GM19467 (cell line): ENCODE results near the gene POLR1E.
"Not testable (repeated sequence)": the region's sequence is repeated elsewhere in the genome, so short reads cannot be mapped to it uniquely, and the experiment has no call there.

Experiments
- ATAC-seq: cut with Tn5 transposase; IDR thresholded peaks from one replicate; pipeline ENCODE4 v1.9.1; 2021; ENCODE audit warnings: mild to moderate bottlenecking, moderate library complexity; ENCODE audit not compliant: unreplicated experiment

The POLR1E gene

GRCh38 chr9:37464426-37465248 lies 21.1 kb upstream of the POLR1E start:
- peak; percentile 34 for ATAC-seq

DNA sequence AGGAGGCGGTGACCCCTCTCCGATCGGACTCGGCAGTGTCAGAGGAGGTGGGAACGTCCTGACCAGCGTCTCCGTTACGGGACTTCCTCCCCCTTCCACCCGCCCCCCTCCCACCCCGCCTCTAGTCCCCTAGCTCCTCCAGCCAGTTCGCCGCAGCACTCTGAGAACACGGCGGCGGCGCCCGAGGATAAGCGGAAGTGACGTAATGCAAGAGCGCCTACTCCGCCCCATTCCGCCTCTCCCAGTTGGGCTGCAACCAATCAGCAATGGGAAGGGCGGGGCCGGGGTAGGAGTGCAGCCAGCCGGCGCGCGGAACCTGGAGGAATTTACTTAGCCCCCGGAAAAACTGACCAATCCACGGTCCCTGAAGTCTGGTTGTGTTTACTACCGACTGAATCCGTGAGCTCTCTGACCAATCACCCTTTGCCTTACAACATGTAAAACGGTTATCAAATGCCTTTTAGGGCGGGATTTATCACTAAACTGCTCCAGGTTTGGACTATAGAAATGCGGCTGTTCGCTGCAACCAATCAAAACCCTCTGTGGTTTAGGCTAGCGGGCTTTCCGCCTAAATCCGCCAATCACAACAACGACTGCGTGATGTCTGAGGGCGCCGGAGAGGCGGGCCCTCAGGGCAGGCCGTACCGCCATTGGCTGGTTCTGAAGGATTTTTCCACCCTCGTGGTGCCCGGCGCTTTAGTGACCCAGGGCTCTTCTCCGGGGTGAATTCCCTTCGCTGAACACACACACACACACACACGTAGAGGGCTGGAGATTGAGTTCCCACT lies 20.3 kb upstream of the POLR1E start, which contains the start of gene ZBTB5:
ZBTB5 (minus strand) TSS at position 202 of the 788 bp plus-strand sequence. CDS start 22,899 bp downstream, outside the sequence.
- ATAC-seq = peak; percentile 76

- ATAC-seq = peak; percentile 6
These were observed 19.6 kb upstream of the POLR1E start for GRCh38 chr9:37466037-37466709.

DNA sequence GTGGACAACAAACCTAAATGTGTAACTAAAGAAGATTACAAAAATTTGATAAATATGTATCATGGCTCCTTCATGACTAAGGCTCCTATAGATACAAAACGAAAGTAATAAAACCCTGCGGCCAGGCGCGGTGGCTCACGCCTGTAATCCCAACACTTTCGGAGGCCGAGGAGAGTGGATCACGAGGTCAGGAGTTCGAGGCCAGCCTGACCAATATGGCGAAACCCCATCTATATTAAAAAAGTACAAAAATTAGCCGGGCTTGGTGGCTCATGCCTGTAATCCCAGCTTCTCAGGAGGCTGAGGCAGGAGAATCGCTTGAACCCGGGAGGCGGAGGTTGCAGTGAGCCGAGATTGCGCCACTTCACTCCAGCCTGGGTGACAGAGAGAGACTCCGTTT lies 18.2 kb upstream of the POLR1E start:
- not testable (repeated sequence) for ATAC-seq

GRCh38 chr9:37468620-37469019 lies 17.1 kb upstream of the POLR1E start:
- no peak for ATAC-seq

DNA sequence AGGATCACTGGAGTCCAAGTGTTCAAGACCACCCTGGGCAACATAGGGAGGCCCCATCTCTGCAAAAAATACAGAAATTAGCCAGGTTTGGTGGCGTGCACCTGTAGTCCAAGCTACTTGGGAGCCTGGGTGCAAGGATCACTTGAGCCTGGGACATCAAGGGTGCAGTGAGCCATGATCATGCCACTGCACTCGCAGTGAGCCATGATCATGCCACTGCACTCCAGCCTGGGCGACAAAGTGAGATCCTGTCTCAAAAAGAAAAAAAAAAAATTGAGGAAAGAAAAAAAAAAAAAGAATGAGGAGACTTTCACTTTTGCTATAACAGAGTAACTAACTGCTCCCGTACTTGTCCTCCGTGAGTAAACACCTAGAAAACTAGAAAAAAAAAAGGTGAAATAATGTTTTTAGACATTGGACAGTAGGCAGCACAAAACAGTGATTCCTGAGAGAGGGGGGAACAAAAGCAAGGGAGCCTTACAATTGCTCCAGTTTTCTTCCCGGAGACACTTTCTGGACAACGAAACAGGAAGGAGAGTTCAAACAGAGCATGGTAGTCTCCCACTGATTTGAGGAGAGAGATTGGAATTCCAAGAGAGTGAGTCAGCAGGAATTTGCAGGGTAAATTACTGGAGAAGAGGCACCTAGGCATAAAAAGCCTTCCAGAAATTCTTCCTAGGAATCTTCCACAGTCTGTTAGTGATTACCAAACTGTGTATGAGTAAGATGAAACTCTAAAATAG lies 13.6 kb upstream of the POLR1E start:
- no peak for ATAC-seq

DNA sequence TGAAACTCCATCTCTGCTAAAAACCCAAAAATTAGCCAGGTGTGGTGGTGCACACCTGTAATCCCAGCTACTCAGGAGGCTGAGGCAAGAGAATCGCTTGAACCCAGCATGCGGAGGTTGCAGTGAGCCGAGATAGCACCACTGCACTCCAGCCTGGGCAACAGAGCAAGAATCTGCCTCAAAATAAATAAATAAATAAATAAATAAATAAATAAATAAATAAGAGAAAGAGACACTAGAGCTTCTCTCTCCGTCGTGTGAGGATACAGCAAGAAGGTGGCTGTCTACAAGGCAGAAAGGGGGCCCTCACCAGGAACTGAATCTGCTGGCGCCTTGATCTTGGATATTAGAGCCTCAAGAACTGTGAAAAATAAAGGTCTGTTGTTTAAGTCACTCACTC lies 11.8 kb upstream of the POLR1E start:
- ATAC-seq = not testable (repeated sequence)

DNA sequence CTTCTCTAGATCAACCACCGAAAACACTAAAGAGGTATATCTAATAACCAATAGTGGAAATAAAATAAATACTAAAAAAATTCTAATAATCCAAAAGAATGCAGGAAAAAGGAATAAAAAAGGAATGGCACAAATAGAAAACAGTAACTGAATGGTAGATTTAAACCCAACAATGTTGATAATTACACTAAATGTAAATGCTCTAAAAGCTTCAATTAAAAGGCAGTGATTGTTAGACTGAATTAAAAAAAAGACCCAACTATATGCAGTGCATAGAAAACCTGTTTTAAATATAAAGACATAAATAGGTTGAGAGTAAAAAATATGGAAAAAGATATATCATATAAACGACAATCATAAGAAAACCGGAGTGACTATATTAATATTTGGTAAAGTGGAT lies 11.3 kb upstream of the POLR1E start:
- ATAC-seq = no peak

DNA sequence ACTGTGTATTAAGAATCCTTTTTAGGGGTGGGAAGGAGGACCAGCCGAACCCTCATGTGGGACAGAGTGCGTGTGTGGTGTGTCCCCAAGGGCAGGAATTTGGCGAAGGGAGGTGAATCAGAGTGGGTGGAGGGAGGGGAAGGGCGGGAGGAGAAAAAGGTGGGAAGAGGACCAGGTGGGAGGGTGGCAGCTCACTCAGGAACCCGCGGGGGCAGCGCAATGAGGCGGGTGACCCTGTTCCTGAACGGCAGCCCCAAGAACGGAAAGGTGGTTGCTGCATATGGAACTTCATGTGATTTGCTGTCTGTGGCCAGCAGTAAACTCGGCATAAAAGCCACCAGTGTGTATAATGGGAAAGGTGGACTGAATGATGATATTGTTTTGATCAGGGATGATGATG lies 8.8 kb upstream of the POLR1E start:
- no peak for ATAC-seq

GRCh38 chr9:37477443-37477842 lies 8.3 kb upstream of the POLR1E start:
- ATAC-seq = not testable (repeated sequence)

DNA sequence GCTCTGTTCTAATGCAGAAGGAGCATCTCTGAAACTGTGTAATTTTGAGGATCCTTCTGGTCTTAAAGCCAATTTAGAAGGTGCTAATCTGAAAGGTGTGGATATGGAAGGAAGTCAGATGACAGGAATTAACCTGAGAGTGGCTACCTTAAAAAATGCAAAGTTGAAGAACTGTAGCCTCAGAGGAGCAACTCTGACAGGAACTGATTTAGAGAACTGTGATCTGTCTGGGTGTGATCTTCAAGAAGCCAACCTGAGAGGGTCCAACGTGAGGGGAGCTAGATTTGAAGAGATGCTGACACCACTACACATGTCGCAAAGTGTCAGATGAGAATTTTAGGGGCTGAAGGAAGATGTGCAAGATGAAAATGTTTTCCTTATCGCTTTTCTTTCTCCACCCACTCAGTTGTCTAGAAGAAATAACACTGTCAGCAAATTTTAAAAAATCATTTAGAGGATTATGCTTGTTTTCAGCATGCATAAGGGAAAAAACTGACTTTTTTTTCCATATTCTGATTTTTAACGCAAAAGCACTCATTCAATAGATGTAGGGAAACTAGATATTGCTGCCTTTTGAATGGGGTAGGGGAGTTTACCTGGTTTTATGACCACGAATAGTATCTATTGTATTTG lies 7.6 kb upstream of the POLR1E start:
- ATAC-seq = not testable (repeated sequence)

- no peak for ATAC-seq
These were observed 5.0 kb upstream of the POLR1E start for GRCh38 chr9:37480759-37481158.

GRCh38 chr9:37486256-37486615 lies 488 bp downstream of the POLR1E start:
- ATAC-seq = no peak

DNA sequence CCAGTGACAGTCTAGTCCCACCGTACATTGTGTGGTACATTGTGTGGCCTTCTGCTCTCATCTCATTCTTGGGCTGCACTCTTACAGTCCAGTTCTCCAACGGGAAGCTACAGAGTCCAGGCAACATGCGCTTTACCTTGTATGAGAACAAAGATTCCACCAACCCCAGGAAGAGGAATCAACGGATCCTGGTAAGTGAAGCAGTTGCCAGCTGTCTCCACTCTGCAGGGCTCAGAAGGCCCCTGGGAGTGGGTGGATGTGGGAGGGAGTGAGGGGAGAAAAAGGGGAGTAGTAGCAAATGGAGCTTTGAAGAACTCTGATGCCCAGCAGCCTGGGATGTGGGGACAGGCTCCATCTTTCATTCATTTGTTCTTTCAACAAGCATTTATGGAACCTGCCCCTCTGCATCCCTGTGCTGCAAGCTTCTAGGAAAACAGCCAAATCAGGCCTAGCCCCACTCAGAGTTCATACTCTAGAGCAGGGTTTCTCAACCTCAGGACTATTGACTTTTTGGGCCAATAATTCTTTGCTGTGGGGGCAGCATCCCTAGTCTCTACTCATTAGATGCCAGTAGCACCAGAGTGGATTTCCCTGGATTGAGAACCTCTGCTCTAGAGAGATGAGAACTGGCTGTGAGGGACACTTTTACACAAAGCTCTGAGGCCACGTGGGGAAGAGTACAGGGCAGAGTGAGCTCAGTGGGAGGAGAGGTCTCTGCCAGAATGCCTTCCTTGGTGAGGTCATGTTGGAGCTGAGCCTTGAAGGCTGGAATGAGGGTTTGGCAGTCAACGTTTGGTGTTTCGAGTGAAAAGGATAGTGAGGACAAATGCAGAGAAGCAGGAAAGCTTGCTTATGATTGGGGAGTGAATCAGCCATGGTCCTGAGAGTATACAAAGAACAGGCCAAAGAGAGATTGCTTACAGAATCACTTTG lies 1.1 kb downstream of the POLR1E start:
- no peak for ATAC-seq

GRCh38 chr9:37491939-37492338 lies 6.2 kb downstream of the POLR1E start:
- ATAC-seq = no peak

DNA sequence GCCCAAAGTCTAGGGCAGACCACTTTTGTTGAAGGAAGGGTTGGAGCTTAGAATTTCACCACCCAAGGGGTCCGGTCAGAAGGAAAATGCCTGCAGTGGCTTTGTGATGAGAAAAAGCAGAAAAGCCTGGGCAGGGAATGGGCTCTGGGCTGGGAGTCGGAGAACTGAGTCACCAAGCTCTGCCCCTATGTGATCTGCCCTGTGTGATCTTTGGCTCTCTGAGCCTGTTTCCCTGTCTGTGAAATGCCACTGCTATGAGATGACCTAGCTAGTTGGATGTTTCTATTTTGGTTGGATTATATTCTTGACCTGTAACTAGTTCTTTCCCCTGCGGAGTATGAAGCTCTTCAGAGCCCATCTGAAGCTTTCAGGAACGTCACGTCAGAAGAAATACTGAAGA lies 9.8 kb downstream of the POLR1E start:
- no peak for ATAC-seq

- no peak for ATAC-seq
These were observed 10.3 kb downstream of the POLR1E start for GRCh38 chr9:37496020-37496419.

DNA sequence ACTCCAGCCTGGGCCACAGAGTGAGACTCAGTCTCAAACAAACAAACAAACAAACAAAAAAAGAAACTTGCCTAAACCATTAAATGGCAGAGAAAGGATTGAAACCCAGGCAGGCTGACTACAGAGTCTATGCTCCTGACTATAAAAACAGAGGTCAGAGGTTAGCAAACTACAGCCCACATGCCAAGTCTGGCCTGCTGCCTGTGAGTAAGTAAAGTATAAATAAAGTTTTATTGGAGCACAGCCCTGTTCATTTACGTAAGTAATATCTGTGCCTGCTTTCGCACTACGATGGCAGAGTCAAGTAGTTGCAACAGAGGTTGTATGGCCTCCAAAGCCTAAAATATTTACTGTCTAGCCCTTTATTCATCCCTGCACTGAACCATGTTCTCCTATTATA lies 11.6 kb downstream of the POLR1E start:
- ATAC-seq = no peak

- no peak for ATAC-seq
These were observed 12.7 kb downstream of the POLR1E start for GRCh38 chr9:37498457-37498856.
